A673 (cell line): ENCODE results near the gene CARD11.

ENCODE experiments used
- CTCF ChIP-seq: fragments of 300-800, 200-600 bp; sonication (generic); conservative IDR thresholded peaks from 2 replicates; pipeline ENCODE4 v1.5.1; 2017; ENCODE audit warnings: low read depth, mild to moderate bottlenecking, antibody characterized with exemption, low read length, moderate library complexity, mixed read lengths
- EZH2 ChIP-seq: fragments of 200-600 bp; sonication (generic); IDR thresholded peaks from 2 replicates; pipeline ENCODE4 v1.6.1; 2017; ENCODE audit warnings: borderline replicate concordance, low read depth, mild to moderate bottlenecking, mixed read lengths, antibody characterized with exemption, low read length; ENCODE audit not compliant: poor library complexity, severe bottlenecking

GRCh38 chr7:2904202-2904601 lies 139.5 kb downstream of the CARD11 start:
- no peak for TF ChIP-seq CTCF
- no peak for TF ChIP-seq EZH2
